HEK293 (cell line): ENCODE measurements around the gene TSHZ2.

Source experiments
- CTCF ChIA-PET: fragments of 350-600 bp; formaldehyde crosslinking; extraction: SDS; loops from one replicate; lab custom pipeline; 2021; ENCODE audit warnings: antibody characterized with exemption; lab: Yijun Ruan, JAX
- POLR2A ChIA-PET: fragments of 300-600 bp; formaldehyde crosslinking; extraction: SDS; loops from one replicate; lab custom pipeline; 2020; ENCODE audit warnings: antibody characterized with exemption, inconsistent platforms; lab: Yijun Ruan, JAX
- H3K27ac ChIP-seq: fragments of 200-500 bp; sonication (Bioruptor generic); 2 replicates; pipeline ENCODE4 v1.5.1; 2014; ENCODE audit warnings: low read depth, low read length, control low read depth, inconsistent platforms; ENCODE audit errors: extremely low read depth
- H3K36me3 ChIP-seq, 2 experiments: fragments of 200-500 bp in 1 of 2; sonication (Bioruptor generic) in 1 of 2; 1 replicate in 1 of 2; 2 replicates in 1 of 2; pipeline ENCODE4 v1.5.1; 2014 to 2017; ENCODE audit warnings: inconsistent platforms in 2 of 2, low read length in 2 of 2; ENCODE audit not compliant: control insufficient read depth in 2 of 2, insufficient read depth in 1 of 2
- H3K4me1 ChIP-seq: fragments of 200-500 bp; sonication (Bioruptor generic); 2 replicates; pipeline ENCODE4 v1.5.1; 2014; ENCODE audit warnings: mild to moderate bottlenecking, low read length, inconsistent platforms; ENCODE audit not compliant: control insufficient read depth, insufficient read depth
- H3K4me3 ChIP-seq: 2 replicates; pipeline ENCODE4 v1.5.1; 2011; ENCODE audit warnings: low read depth, mild to moderate bottlenecking, control low read depth, low read length, moderate library complexity
- H3K9me3 ChIP-seq: fragments of 200-500 bp; sonication (Bioruptor generic); 2 replicates; pipeline ENCODE4 v1.5.1; 2014; ENCODE audit warnings: low read depth, low read length, inconsistent platforms; ENCODE audit not compliant: control insufficient read depth, insufficient read depth
- GLI4 ChIP-seq: fragments of 450-650 bp; formaldehyde crosslinking; IDR thresholded peaks from 2 replicates; pipeline ENCODE4 v1.5.1; 2016; ENCODE audit warnings: missing biosample characterization, missing genetic modification characterization
- KLF9 ChIP-seq: fragments of 450-650 bp; formaldehyde crosslinking; IDR thresholded peaks from 2 replicates; pipeline ENCODE4 v1.5.1; 2016; ENCODE audit warnings: missing biosample characterization, missing genetic modification characterization, low read depth
- MYNN ChIP-seq: fragments of 450-650 bp; formaldehyde crosslinking; IDR thresholded peaks from 2 replicates; pipeline ENCODE4 v1.5.1; 2016; ENCODE audit warnings: missing biosample characterization, missing genetic modification characterization, borderline replicate concordance
- ZFP41 ChIP-seq: fragments of 450-650 bp; formaldehyde crosslinking; IDR thresholded peaks from 2 replicates; pipeline ENCODE4 v1.5.1; 2016; ENCODE audit warnings: missing biosample characterization, missing genetic modification characterization, borderline replicate concordance
- ZIC2 ChIP-seq: fragments of 450-650 bp; formaldehyde crosslinking; IDR thresholded peaks from 2 replicates; pipeline ENCODE4 v1.5.1; 2016; ENCODE audit warnings: missing biosample characterization, missing genetic modification characterization
- ZNF114 ChIP-seq: fragments of 450-650 bp; formaldehyde crosslinking; IDR thresholded peaks from 2 replicates; pipeline ENCODE4 v1.5.0; 2017; ENCODE audit warnings: missing biosample characterization, missing genetic modification characterization
- ZNF19 ChIP-seq: fragments of 450-650 bp; formaldehyde crosslinking; IDR thresholded peaks from 2 replicates; pipeline ENCODE4; 2016; ENCODE audit warnings: missing biosample characterization, missing genetic modification characterization, low read depth
- ZNF274 ChIP-seq, 2 experiments: fragments of 200-500 bp in 1 of 2; fragments of 450-650 bp in 1 of 2; sonication (Bioruptor generic) in 1 of 2; formaldehyde crosslinking in 1 of 2; IDR thresholded peaks; 2 replicates each; pipeline versions ENCODE4 v1.5.1 to v1.6.1; 2014 to 2016; ENCODE audit warnings: borderline replicate concordance in 1 of 2, inconsistent platforms in 1 of 2, low read length in 1 of 2, missing biosample characterization in 1 of 2, missing genetic modification characterization in 1 of 2
- ZNF404 ChIP-seq: fragments of 450-650 bp; formaldehyde crosslinking; IDR thresholded peaks from 2 replicates; pipeline ENCODE4 v1.5.1; 2017; ENCODE audit warnings: missing biosample characterization, missing genetic modification characterization
- ZNF423 ChIP-seq: fragments of 450-650 bp; formaldehyde crosslinking; IDR thresholded peaks from 2 replicates; pipeline ENCODE4 v1.5.1; 2016; ENCODE audit warnings: missing biosample characterization, missing genetic modification characterization
- ZNF530 ChIP-seq: fragments of 450-650 bp; formaldehyde crosslinking; IDR thresholded peaks from 2 replicates; pipeline ENCODE4 v1.5.1; 2016; ENCODE audit warnings: low read depth, missing biosample characterization, missing genetic modification characterization
- ZNF654 ChIP-seq: fragments of 450-650 bp; formaldehyde crosslinking; IDR thresholded peaks from 2 replicates; pipeline ENCODE4 v1.5.1; 2016; ENCODE audit warnings: low read depth, missing biosample characterization, missing genetic modification characterization
- ZNF707 ChIP-seq: fragments of 450-650 bp; formaldehyde crosslinking; IDR thresholded peaks from 2 replicates; pipeline ENCODE4 v1.5.1; 2016; ENCODE audit warnings: missing biosample characterization, missing genetic modification characterization
- ZNF791 ChIP-seq: fragments of 450-650 bp; formaldehyde crosslinking; IDR thresholded peaks from 2 replicates; pipeline ENCODE4 v1.5.1; 2016; ENCODE audit warnings: missing biosample characterization, missing genetic modification characterization
- ZNF837 ChIP-seq: fragments of 450-650 bp; formaldehyde crosslinking; IDR thresholded peaks from 2 replicates; pipeline ENCODE4 v1.5.1; 2016; ENCODE audit warnings: missing biosample characterization, missing genetic modification characterization
- ZSCAN16 ChIP-seq: fragments of 450-650 bp; formaldehyde crosslinking; IDR thresholded peaks from 2 replicates; pipeline ENCODE4 v1.5.1; 2016; ENCODE audit warnings: missing biosample characterization, missing genetic modification characterization
- ZSCAN4 ChIP-seq: fragments of 450-650 bp; formaldehyde crosslinking; IDR thresholded peaks from 2 replicates; pipeline ENCODE4 v1.5.1; 2017; ENCODE audit warnings: missing biosample characterization, missing genetic modification characterization
- TF ChIP-seq, protein P1 (sequence below): fragments of 450-650 bp; formaldehyde crosslinking; IDR thresholded peaks from 2 replicates; pipeline ENCODE4; 2016; ENCODE audit warnings: missing biosample characterization, missing genetic modification characterization
- TF ChIP-seq, protein P2 (sequence below): fragments of 450-650 bp; formaldehyde crosslinking; IDR thresholded peaks from 2 replicates; pipeline ENCODE4 v1.5.1; 2016; ENCODE audit warnings: missing biosample characterization, missing genetic modification characterization
- TF ChIP-seq, protein P3 (sequence below): fragments of 450-650 bp; formaldehyde crosslinking; IDR thresholded peaks from 2 replicates; pipeline ENCODE4 v1.5.1; 2016; ENCODE audit warnings: missing biosample characterization, missing genetic modification characterization
- TF ChIP-seq, protein P4 (sequence below): fragments of 450-650 bp; formaldehyde crosslinking; IDR thresholded peaks from 2 replicates; pipeline ENCODE4 v1.5.0; 2017; ENCODE audit warnings: missing biosample characterization, missing genetic modification characterization, borderline replicate concordance
- TF ChIP-seq, protein P5 (sequence below): fragments of 450-650 bp; formaldehyde crosslinking; IDR thresholded peaks from 2 replicates; pipeline ENCODE4 v1.5.1; 2016; ENCODE audit warnings: missing biosample characterization, missing genetic modification characterization

The TSHZ2 gene

DNA sequence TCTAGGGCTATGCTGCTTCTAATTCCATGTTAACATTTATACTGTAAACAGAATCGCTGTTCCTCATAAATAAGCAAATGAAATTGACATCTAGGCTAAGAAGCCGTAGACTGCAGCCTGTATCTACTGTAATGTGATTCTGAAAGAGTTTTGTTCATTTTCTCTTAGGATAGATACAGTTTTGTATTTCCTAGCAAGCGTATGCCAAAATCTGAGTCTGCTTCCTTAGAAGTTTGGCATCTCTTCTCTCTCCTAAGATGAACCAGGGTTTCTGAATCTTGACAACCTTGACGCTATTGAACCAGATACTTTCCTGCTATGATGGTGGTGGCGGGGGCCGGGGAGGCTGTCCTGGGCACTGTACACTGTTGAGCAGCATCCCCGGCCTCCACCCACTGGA lies 198.0 kb downstream of the TSHZ2 start:
- H3K9me3 ChIP-seq: no peaks in the 10 kb centered on the region
- TF ChIP-seq, protein P1, sequence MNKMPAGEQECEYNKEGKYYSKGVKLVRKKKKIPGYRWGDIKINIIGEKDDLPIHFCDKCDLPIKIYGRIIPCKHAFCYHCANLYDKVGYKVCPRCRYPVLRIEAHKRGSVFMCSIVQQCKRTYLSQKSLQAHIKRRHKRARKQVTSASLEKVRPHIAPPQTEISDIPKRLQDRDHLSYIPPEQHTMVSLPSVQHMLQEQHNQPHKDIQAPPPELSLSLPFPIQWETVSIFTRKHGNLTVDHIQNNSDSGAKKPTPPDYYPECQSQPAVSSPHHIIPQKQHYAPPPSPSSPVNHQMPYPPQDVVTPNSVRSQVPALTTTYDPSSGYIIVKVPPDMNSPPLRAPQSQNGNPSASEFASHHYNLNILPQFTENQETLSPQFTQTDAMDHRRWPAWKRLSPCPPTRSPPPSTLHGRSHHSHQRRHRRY (tag by site-specific recombination): no peak
- TF ChIP-seq ZNF654: no peak
- no peak for TF ChIP-seq GLI4 (tag by site-specific recombination)
- H3K4me3 ChIP-seq: no peak overlapping the region
- H3K36me3 ChIP-seq: no peaks in the 10 kb centered on the region
- H3K4me1 ChIP-seq: no peaks in the 10 kb centered on the region
- no peak overlapping the region for H3K27ac ChIP-seq
- ChIA-PET CTCF (interaction anchor here (0.7 to 0.9 kb wide), 2 partner anchors 211 to 533 kb away, joined by 3 to 6 read pairs; no protein-coding TSS in a partner anchor), POLR2A (no interaction called here)

DNA sequence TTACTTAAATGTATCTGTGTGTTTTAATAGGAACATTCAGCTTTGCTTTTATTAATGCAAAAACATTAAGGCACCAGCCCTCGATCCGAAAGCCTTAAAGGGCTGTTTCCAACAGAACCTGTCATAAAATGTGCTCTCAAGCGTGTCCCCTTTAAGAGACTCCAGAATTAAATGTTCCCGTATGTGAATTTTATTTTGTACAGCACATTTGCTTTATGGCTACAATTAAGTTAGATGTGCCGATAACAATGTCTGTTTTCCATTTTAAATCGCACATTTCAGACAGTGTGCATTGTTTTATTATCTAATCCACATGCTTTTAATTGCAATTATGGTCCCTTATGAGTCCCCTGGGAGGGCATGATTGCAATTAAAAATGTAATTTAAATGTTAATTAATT lies 198.9 kb downstream of the TSHZ2 start:
- Histone ChIP-seq H3K9me3 (no peaks in the 10 kb centered on the region), H3K27ac (no peak overlapping the region), H3K4me3 (no peak overlapping the region), H3K4me1 (no peaks in the 10 kb centered on the region), H3K36me3 (no peaks in the 10 kb centered on the region)
- TF ChIP-seq ZSCAN4 (tag by site-specific recombination) (no peak), ZNF423 (no peak), ZNF837 (tag by site-specific recombination) (no peak), ZIC2 (tag by site-specific recombination) (no peak), MYNN (no peak), ZNF274 (IDR thresholded peaks at IDR 0.05; ENCODE audit: low read length) (no peak), ZNF274 (tag by site-specific recombination; IDR thresholded peaks at IDR 0.05; ENCODE audit: borderline replicate concordance) (no peak), ZNF707 (no peak), ZNF530 (tag by site-specific recombination) (no peak), ZNF114 (tag by site-specific recombination) (no peak), ZFP41 (tag by site-specific recombination) (no peak), KLF9 (no peak), ZSCAN16 (tag by site-specific recombination) (no peak), ZNF404 (tag by site-specific recombination) (no peak), ZNF791 (no peak), ZNF19 (tag by site-specific recombination) (no peak)
- TF ChIP-seq, protein P2, sequence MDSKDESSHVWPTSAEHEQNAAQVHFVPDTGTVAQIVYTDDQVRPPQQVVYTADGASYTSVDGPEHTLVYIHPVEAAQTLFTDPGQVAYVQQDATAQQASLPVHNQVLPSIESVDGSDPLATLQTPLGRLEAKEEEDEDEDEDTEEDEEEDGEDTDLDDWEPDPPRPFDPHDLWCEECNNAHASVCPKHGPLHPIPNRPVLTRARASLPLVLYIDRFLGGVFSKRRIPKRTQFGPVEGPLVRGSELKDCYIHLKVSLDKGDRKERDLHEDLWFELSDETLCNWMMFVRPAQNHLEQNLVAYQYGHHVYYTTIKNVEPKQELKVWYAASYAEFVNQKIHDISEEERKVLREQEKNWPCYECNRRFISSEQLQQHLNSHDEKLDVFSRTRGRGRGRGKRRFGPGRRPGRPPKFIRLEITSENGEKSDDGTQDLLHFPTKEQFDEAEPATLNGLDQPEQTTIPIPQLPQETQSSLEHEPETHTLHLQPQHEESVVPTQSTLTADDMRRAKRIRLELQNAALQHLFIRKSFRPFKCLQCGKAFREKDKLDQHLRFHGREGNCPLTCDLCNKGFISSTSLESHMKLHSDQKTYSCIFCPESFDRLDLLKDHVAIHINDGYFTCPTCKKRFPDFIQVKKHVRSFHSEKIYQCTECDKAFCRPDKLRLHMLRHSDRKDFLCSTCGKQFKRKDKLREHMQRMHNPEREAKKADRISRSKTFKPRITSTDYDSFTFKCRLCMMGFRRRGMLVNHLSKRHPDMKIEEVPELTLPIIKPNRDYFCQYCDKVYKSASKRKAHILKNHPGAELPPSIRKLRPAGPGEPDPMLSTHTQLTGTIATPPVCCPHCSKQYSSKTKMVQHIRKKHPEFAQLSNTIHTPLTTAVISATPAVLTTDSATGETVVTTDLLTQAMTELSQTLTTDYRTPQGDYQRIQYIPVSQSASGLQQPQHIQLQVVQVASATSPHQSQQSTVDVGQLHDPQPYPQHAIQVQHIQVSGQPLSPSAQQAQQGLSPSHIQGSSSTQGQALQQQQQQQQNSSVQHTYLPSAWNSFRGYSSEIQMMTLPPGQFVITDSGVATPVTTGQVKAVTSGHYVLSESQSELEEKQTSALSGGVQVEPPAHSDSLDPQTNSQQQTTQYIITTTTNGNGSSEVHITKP: no peak
- TF ChIP-seq, protein P3, sequence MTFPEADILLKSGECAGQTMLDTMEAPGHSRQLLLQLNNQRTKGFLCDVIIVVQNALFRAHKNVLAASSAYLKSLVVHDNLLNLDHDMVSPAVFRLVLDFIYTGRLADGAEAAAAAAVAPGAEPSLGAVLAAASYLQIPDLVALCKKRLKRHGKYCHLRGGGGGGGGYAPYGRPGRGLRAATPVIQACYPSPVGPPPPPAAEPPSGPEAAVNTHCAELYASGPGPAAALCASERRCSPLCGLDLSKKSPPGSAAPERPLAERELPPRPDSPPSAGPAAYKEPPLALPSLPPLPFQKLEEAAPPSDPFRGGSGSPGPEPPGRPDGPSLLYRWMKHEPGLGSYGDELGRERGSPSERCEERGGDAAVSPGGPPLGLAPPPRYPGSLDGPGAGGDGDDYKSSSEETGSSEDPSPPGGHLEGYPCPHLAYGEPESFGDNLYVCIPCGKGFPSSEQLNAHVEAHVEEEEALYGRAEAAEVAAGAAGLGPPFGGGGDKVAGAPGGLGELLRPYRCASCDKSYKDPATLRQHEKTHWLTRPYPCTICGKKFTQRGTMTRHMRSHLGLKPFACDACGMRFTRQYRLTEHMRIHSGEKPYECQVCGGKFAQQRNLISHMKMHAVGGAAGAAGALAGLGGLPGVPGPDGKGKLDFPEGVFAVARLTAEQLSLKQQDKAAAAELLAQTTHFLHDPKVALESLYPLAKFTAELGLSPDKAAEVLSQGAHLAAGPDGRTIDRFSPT (tag by site-specific recombination): no peak
- TF ChIP-seq, protein P4, sequence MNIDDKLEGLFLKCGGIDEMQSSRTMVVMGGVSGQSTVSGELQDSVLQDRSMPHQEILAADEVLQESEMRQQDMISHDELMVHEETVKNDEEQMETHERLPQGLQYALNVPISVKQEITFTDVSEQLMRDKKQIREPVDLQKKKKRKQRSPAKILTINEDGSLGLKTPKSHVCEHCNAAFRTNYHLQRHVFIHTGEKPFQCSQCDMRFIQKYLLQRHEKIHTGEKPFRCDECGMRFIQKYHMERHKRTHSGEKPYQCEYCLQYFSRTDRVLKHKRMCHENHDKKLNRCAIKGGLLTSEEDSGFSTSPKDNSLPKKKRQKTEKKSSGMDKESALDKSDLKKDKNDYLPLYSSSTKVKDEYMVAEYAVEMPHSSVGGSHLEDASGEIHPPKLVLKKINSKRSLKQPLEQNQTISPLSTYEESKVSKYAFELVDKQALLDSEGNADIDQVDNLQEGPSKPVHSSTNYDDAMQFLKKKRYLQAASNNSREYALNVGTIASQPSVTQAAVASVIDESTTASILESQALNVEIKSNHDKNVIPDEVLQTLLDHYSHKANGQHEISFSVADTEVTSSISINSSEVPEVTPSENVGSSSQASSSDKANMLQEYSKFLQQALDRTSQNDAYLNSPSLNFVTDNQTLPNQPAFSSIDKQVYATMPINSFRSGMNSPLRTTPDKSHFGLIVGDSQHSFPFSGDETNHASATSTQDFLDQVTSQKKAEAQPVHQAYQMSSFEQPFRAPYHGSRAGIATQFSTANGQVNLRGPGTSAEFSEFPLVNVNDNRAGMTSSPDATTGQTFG (tag by site-specific recombination): no peak
- TF ChIP-seq, protein P5, sequence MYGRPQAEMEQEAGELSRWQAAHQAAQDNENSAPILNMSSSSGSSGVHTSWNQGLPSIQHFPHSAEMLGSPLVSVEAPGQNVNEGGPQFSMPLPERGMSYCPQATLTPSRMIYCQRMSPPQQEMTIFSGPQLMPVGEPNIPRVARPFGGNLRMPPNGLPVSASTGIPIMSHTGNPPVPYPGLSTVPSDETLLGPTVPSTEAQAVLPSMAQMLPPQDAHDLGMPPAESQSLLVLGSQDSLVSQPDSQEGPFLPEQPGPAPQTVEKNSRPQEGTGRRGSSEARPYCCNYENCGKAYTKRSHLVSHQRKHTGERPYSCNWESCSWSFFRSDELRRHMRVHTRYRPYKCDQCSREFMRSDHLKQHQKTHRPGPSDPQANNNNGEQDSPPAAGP (tag by site-specific recombination): no peak
- CTCF ChIA-PET: interaction anchor here (0.6 kb wide), 1 partner anchor 931 kb away, joined by 3 read pairs; no protein-coding TSS in a partner anchor
- POLR2A ChIA-PET: no interaction called here
